ENCODE measurements around the gene PCDHB5.
A peak's percentile ranks its signal among the peaks of the same experiment; 100 is the strongest.
"Not testable (repeated sequence)": the region's sequence is repeated elsewhere in the genome, so short reads cannot be mapped to it uniquely, and the experiment has no call there.

PCDHB5 gene

DNA sequence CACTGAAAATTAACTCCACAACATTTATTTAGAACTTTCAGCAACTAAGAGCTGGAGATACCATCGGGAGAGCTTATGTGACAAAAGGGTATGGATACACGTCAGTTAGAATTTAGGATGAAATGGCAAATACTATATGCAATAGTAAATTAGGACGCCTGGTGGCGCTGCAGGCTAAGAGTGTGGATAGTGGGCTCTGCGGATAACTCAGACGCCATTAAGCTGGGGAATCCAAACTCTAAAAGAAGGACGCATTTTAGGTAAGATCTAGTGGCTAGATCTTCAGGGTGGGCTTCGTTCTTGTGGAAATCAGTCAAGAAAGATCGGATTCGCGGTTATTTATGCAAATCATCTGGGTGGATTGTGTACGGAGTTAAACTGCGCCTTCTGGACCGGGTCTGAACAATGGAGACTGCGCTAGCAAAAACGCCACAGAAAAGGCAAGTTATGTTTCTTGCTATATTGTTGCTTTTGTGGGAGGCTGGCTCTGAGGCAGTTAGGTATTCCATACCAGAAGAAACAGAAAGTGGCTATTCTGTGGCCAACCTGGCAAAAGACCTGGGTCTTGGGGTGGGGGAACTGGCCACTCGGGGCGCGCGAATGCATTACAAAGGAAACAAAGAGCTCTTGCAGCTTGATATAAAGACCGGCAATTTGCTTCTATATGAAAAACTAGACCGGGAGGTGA lies at the start of gene PCDHB5:
PCDHB5 (plus strand) TSS at position 177 of the 688 bp plus-strand sequence; CDS start at position 406, 229 bp downstream.
- no peak for FAIRE-seq

GRCh38 chr5:141094481-141095262 lies 40.3 kb upstream of the PCDHB5 start, which contains the start of gene PCDHB2:
TSS of gene PCDHB2 (plus strand) at chr5:141094615. CDS start at chr5:141094791, 176 bp downstream.
- peak; percentile 92 for FAIRE-seq

- no peak for FAIRE-seq
Measured at GRCh38 chr5:141095263-141095641, 39.8 kb upstream of the PCDHB5 start.

DNA sequence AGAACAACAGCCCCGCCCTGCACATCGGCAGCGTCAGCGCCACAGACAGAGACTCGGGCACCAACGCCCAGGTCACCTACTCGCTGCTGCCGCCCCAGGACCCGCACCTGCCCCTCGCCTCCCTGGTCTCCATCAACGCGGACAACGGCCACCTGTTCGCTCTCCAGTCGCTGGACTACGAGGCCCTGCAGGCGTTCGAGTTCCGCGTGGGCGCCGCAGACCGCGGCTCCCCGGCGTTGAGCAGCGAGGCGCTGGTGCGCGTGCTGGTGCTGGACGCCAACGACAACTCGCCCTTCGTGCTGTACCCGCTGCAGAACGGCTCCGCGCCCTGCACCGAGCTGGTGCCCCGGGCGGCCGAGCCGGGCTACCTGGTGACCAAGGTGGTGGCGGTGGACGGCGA lies 38.8 kb upstream of the PCDHB5 start:
- not testable (repeated sequence) for FAIRE-seq

- FAIRE-seq, result not testable (repeated sequence)
Measured at GRCh38 chr5:141096586-141096985, 38.4 kb upstream of the PCDHB5 start.

GRCh38 chr5:141100243-141100805 lies 34.7 kb upstream of the PCDHB5 start, which contains the start of gene PCDHB3:
TSS of gene PCDHB3 (plus strand) at chr5:141100473. CDS start at chr5:141100650, 177 bp downstream.
- FAIRE-seq, result no peak

DNA sequence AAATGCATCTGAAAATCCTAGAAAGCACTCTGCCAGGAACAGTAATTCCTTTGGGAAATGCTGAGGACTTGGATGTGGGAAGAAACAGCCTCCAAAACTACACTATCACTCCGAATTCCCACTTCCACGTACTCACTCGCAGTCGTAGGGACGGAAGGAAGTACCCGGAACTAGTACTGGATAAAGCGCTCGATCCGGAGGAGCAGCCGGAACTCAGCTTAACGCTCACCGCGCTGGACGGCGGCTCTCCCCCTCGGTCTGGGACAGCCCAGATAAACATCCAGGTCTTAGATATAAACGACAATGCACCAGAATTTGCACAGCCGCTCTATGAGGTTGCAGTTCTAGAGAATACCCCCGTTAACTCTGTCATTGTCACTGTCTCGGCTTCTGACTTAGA lies 33.9 kb upstream of the PCDHB5 start:
- no peak for FAIRE-seq

DNA sequence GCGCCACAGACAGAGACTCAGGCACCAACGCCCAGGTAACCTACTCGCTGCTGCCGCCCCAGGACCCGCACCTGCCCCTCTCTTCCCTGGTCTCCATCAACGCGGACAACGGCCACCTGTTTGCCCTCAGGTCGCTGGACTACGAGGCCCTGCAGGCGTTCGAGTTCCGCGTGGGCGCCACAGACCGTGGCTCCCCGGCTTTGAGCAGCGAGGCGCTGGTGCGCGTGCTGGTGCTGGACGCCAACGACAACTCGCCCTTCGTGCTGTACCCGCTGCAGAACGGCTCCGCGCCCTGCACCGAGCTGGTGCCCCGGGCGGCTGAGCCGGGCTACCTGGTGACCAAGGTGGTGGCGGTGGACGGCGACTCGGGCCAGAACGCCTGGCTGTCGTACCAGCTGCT lies 32.9 kb upstream of the PCDHB5 start:
- FAIRE-seq, result not testable (repeated sequence)

DNA sequence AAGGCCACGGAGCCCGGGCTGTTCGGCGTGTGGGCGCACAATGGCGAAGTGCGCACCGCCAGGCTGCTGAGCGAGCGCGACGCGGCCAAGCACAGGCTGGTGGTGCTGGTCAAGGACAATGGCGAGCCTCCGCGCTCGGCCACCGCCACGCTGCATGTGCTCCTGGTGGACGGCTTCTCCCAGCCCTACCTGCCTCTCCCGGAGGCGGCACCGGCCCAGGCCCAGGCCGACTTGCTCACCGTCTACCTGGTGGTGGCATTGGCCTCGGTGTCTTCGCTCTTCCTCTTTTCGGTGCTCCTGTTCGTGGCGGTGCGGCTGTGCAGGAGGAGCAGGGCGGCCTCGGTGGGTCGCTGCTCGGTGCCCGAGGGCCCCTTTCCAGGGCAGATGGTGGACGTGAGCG lies 32.5 kb upstream of the PCDHB5 start:
- not testable (repeated sequence) for FAIRE-seq

- FAIRE-seq, result no peak
Measured at GRCh38 chr5:141105350-141105749, 29.7 kb upstream of the PCDHB5 start.

DNA sequence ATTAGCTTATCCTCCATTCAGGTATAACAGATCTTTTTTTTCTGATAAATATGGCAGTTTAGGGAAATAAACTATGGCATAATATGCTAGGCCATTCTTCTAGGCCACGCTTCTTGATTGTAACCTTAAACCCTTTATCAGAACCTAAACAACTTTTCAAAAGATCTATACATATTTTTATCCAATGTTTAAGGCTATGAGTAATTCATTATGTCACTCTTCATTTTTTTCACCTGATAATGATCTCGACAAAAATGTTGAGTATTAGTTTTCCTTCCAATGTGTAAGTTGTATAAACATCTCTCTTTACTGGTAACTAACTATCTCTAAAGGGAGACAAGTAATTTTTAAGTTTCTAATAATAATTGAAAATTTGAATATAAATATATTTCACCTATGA lies 15.8 kb upstream of the PCDHB5 start:
- no peak for FAIRE-seq

- FAIRE-seq, result no peak
Measured at GRCh38 chr5:141121563-141121962, 13.4 kb upstream of the PCDHB5 start, which contains the start of gene PCDHB4. TSS of gene PCDHB4 (plus strand) at chr5:141121818. CDS start at chr5:141121999, 181 bp downstream.

GRCh38 chr5:141121985-141122384 lies 13.0 kb upstream of the PCDHB5 start:
- no peak for FAIRE-seq

- not testable (repeated sequence) for FAIRE-seq
Measured at GRCh38 chr5:141123396-141124135, 11.4 kb upstream of the PCDHB5 start.

DNA sequence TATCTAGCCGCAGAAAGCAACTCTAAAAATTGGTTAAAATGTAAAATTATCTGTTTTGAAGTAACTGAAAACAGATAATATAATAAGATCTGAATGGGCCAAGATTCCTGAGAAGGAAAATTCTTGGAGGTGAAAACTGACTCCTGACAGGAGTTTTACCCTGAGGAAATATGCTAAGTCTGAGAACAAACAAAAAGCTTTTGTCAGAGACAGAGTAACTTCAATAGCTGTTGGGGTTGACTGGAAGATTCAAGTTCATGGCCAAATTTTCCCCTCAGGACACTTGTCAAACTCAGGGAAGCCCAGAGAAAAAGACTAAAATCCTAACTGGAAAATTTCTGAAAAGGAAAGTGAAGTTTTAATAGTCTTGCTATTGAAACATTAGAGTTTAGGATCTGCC lies 7.7 kb upstream of the PCDHB5 start:
- FAIRE-seq, result no peak

- FAIRE-seq, result no peak
Measured at GRCh38 chr5:141135718-141136266, 786 bp downstream of the PCDHB5 start.

DNA sequence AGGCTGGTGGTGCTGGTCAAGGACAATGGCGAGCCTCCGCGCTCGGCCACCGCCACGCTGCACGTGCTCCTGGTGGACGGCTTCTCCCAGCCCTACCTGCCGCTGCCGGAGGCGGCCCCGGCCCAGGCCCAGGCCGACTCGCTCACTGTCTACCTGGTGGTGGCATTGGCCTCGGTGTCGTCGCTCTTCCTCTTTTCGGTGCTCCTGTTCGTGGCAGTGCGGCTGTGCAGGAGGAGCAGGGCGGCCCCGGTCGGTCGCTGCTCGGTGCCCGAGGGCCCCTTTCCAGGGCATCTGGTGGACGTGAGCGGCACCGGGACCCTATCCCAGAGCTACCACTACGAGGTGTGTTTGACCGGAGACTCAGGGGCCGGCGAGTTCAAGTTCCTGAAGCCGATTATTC lies 2.3 kb downstream of the PCDHB5 start:
- not testable (repeated sequence) for FAIRE-seq

DNA sequence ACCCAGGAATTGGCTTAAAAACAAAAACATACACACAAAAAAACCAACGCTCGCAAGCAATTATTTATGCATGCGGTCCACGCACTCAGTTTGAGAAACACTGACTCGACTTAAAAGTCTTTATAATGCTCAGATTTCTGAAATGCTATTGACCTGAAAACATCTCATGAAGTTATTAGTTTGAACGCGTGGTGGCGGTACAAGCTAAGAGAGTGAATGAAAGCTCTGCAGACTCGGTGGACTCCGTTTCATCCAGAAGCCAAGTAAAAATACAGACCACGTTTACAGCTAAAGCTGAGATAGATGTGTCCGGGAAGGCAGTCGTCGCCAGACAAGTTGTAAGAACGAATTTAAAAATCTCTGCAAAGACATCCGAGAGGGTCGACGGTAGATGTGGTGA lies 14.8 kb downstream of the PCDHB5 start, which contains the start of gene PCDHB6:
PCDHB6 (plus strand) TSS at position 246 of the 400 bp plus-strand sequence. CDS start 201 bp downstream, outside the sequence.
- FAIRE-seq, result no peak

GRCh38 chr5:141150224-141150992 lies 15.4 kb downstream of the PCDHB5 start:
- no peak for FAIRE-seq

DNA sequence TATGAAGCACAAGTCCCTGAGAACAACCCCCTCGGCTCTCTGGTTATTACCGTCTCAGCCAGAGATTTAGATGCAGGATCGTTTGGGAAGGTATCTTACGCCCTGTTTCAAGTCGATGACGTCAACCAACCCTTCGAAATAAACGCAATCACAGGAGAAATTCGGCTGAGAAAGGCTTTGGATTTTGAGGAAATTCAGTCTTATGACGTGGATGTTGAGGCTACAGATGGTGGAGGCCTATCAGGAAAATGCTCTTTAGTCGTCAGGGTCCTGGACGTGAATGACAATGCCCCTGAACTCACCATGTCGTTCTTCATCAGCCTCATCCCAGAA lies 16.0 kb downstream of the PCDHB5 start:
- FAIRE-seq, result no peak

GRCh38 chr5:141151632-141152031 lies 16.6 kb downstream of the PCDHB5 start:
- not testable (repeated sequence) for FAIRE-seq

- FAIRE-seq, result not testable (repeated sequence)
Measured at GRCh38 chr5:141152096-141152495, 17.1 kb downstream of the PCDHB5 start.
